Ishikawa (cell line): ENCODE data around the gene KCNK10.

Experiments
- EP300 ChIP-seq: IDR thresholded peaks from 2 replicates; pipeline ENCODE4 v1.6.1; 2012; ENCODE audit warnings: borderline replicate concordance
- YY1 ChIP-seq: IDR thresholded peaks from 2 replicates; pipeline ENCODE4 v1.6.1; 2012; ENCODE audit warnings: low read depth

DNA sequence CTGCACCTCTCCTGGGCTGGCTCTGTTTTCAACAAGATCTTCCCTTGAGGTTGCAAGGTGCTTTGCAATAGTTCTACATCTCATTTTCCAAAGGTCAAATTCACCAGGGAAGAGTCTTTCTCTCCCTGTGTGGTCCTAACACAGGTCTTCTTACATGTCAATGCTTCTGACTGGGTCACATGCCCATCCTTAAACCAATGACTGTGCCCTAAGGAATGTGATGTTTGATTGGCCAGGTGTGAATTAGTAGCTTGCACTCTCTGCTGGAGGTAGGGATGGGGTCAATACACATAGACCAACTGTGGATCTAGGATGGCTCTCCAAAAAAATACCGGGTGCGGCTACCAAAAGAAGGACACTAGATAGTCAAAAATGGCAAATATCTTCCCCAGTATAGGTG is 19.9 kb upstream of the KCNK10 start:
- TF ChIP-seq EP300: no peak
- TF ChIP-seq YY1: no peak
